Gastroesophageal sphincter (tissue), 3 donors: Measurements from ENCODE around the gene PIP5K1B.

Experiments
- EP300 ChIP-seq: sonication (generic); formaldehyde crosslinking; IDR thresholded peaks from one replicate; pipeline ENCODE4 v1.6.1; 2017; ENCODE audit warnings: antibody characterized with exemption, mild to moderate bottlenecking
- POLR2A ChIP-seq, 2 donors: fragments of 450-650 bp; IDR thresholded peaks; one replicate each; pipeline ENCODE4 v1.6.1; 2017; ENCODE audit warnings: antibody characterized with exemption in 2 of 2, mild to moderate bottlenecking in 2 of 2, moderate library complexity in 1 of 2
- TF ChIP-seq, protein P1 (sequence below), 4 experiments: fragments of 200-600 bp in 2 of 4; fragments of 450-650 bp in 2 of 4; sonication (generic) in 1 of 4; IDR thresholded peaks; one replicate each; pipeline ENCODE4 v1.5.1; 2017 to 2019; ENCODE audit warnings: antibody characterized with exemption in 4 of 4, mild to moderate bottlenecking in 2 of 4, moderate library complexity in 2 of 4

DNA sequence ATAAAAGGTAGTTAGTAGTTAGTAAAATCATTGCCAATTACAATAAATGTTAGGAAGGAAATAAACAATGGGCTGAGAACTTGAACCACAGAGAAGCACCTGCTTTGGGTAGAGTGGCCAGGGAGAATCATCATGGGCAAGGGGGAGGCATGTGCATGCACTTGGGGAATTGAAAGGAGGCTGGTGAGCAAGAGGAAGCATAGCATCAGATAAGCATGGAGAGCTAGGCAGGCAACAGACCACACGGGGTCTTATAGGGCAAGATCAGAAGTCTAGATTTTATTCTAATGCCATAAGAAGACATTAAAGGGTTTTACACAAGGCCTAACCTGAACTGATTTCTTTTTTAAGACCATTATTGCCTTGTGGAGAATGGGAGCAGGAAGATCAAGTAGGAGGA, 93.4 kb downstream of the PIP5K1B start:
- TF ChIP-seq POLR2A (IDR thresholded peaks at IDR 0.05) (no peak), EP300 (no peak)
- TF ChIP-seq, protein P1, sequence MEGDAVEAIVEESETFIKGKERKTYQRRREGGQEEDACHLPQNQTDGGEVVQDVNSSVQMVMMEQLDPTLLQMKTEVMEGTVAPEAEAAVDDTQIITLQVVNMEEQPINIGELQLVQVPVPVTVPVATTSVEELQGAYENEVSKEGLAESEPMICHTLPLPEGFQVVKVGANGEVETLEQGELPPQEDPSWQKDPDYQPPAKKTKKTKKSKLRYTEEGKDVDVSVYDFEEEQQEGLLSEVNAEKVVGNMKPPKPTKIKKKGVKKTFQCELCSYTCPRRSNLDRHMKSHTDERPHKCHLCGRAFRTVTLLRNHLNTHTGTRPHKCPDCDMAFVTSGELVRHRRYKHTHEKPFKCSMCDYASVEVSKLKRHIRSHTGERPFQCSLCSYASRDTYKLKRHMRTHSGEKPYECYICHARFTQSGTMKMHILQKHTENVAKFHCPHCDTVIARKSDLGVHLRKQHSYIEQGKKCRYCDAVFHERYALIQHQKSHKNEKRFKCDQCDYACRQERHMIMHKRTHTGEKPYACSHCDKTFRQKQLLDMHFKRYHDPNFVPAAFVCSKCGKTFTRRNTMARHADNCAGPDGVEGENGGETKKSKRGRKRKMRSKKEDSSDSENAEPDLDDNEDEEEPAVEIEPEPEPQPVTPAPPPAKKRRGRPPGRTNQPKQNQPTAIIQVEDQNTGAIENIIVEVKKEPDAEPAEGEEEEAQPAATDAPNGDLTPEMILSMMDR (IDR thresholded peaks at IDR 0.05): no peak
